K562 treated with DMSO at 1 percent for 4 hours (cell line): ENCODE data around the gene KATNAL2. TPM values are rescaled to one million over a fixed set of nuclear protein-coding genes. Genes with fewer than 3 reads are reported as not detected.

ENCODE experiments used
- total RNA-seq: library from RNA; unstranded; fragments of 300-600 nt; gene quantifications from 2 replicates; pipeline ENCODE4 v1.2.3, GENCODE V29; 2022; ENCODE audit not compliant: insufficient read depth

KATNAL2 gene, protein sequence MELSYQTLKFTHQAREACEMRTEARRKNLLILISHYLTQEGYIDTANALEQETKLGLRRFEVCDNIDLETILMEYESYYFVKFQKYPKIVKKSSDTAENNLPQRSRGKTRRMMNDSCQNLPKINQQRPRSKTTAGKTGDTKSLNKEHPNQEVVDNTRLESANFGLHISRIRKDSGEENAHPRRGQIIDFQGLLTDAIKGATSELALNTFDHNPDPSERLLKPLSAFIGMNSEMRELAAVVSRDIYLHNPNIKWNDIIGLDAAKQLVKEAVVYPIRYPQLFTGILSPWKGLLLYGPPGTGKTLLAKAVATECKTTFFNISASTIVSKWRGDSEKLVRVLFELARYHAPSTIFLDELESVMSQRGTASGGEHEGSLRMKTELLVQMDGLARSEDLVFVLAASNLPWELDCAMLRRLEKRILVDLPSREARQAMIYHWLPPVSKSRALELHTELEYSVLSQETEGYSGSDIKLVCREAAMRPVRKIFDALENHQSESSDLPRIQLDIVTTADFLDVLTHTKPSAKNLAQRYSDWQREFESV
- 0.82 TPM in 1 of 2 replicates, not detected in the other for total RNA-seq

DNA sequence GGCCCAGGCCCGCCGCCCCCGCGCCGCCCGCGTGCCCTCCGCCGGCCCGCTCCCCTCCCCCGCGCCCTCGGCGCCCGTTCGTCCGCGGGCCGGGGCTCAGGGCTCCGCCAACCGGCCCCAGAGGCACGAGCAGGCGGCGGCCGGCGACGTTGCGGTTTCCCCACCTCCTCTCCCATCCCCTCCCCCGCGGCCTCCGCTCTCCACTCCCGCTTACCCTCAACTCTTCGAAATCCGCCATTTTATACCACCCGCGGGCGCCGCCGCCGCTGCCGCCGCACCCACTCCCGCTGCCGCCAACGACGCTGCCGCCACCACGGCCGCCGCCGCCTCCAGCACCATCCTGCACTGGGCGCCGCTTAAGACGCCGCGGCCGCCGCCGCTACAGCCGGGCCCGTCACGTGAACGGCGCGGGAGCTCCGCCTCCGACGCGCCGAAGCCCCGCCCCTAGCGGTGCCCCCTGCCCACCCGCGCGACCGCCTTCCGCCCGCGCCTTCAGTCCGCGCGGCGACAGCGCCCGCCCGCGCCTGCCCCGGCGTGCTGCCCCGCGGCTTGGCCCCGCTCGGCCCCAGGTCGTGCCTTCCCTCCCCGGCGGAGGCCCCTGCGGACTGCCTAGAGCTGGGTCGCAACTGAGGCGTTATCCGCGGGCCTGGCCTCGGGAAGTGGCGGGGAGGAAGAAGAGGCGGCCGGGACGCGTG, at the start of gene KATNAL2, which contains the start of gene PIAS2:
Gene KATNAL2 (plus strand): TSS at position 495 of the 695 bp plus-strand sequence. CDS start 29,271 bp downstream, outside the sequence.
Gene PIAS2 (minus strand): TSS at position 400 of the 695 bp plus-strand sequence. CDS start 162 bp downstream, at position 238.

DNA sequence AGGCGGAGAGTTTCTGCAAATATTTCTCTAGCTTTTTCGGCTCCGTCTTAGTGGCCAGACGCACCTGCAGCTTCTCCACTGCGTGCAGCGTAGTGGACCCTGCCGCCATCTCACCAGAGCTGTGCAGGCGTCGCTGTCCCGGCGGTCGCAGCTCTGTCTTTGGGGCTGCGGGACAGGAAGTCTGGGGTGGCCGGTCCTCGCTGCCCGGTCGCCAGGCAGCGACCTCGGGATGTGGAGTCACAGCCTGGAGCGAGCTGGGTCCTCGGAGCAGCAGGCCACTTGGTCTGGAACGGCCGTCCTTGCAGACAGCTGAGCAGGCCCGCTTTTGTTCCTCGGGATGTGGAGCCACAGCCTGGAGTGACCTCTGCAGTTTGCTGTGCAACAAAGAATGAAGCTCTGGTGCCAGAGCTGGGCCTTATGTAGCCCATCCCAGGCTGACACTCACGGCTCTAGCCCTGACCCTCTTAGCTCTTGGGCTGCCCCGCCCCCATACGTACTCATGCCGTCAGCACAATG, 117.8 kb downstream of the KATNAL2 start, which contains the start of gene ELOA2:
Gene ELOA2 (minus strand): TSS at position 466 of the 516 bp plus-strand sequence. CDS start 357 bp downstream, at position 109.

DNA sequence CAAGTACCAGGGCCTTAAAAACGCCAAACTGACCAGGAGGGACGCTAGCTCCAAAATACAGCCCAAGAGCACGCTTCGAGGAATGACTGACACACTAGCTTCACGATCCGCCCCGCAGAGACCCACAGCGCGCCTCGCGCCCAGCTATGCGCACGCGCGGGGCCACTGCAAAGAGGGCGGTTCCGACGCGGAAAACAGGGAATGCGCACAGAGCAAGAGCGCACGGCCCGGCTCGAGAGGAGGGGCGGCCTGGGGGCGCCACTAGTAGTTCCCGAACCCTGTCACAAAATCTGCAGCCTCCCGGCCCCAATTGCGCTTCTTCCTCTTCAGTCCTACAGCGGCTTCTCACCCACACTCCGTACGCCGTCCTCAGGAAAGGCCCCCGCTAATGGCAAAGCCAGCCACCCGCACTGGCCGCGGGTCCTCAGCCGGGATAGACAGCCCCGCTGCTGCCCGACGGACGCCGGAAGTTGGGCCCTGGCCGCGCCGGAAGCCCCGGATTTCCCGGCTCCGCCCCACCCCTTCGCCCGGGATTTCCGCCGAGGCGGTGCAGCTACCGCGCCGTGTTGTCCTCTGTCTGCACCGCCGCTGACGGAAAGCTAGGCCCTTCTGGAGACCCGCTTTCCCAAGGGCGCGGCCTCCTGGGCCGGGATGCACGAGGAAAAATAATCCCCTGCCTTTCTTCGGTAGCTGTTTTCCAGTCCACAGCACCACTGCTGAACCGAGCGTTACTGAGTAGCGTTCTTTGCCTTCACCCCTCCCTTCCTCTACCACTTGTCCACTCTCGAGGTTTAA, 232.8 kb downstream of the KATNAL2 start, which contains the start of gene HDHD2:
Gene HDHD2 (minus strand): TSS at position 472 of the 795 bp plus-strand sequence. CDS start 14,061 bp downstream, outside the sequence.

Other genes starting within 250 kb of the KATNAL2 start
- gene ST8SIA5, start 160.5 kb upstream of the KATNAL2 start, total RNA-seq, result 0.59 and 0.82 TPM in 2 replicates
- gene PIAS2, start 95 bp upstream of the KATNAL2 start, total RNA-seq, result 5.8 and 7.5 TPM in 2 replicates
- gene ELOA2, start 118.0 kb downstream of the KATNAL2 start, total RNA-seq, result not detected in 2 replicates
- 19.0 and 24.0 TPM in 2 replicates for gene HDHD2, start 232.9 kb downstream of the KATNAL2 start, total RNA-seq